ENCODE results near the gene KBTBD12.

GRCh38 chr3:127975153-127976029 is 60.4 kb downstream of the KBTBD12 start:
- no peak for TF ChIP-seq CTCF (IDR thresholded peaks at IDR 0.05 in 8 of 11, conservative IDR thresholded peaks at IDR 0.05 in 3 of 11)
- TF ChIP-seq POLR2AphosphoS5 (IDR thresholded peaks at IDR 0.05), result no peak
- no peak for TF ChIP-seq POLR2A (IDR thresholded peaks at IDR 0.05)

Data from spleen (tissue), 7 donors.